Smooth muscle cell (in vitro differentiated cells): ENCODE data around the gene GUCY1A2. TPM values are rescaled to one million over a fixed set of nuclear protein-coding genes. Genes with fewer than 3 reads are reported as not detected.
A peak's percentile ranks its signal among the peaks of the same experiment; 100 is the strongest.

Source experiments
- DNase-seq: peaks from one replicate; lab custom pipeline; 2025; ENCODE audit not compliant: unreplicated experiment; lab: John Stamatoyannopoulos, UW
- H2AFZ ChIP-seq: fragments of 200-600 bp; sonication (generic); 2 replicates; pipeline ENCODE4 v1.6.0; 2016; ENCODE audit warnings: antibody characterized with exemption, low read depth, mild to moderate bottlenecking
- H3F3A ChIP-seq: fragments of 200-600 bp; sonication (generic); 2 replicates; pipeline ENCODE4 v1.6.0; 2017; ENCODE audit warnings: antibody characterized with exemption, low read depth
- H3K27ac ChIP-seq: fragments of 200-600 bp; sonication (generic); 2 replicates; pipeline ENCODE4 v1.5.1; 2016; ENCODE audit warnings: low read depth, mild to moderate bottlenecking
- H3K27me3 ChIP-seq: fragments of 200-600 bp; sonication (generic); 2 replicates; pipeline ENCODE4 v1.6.1; 2016; ENCODE audit warnings: low read depth, mild to moderate bottlenecking
- H3K36me3 ChIP-seq: fragments of 200-600 bp; sonication (generic); 2 replicates; pipeline ENCODE4 v1.5.1; 2016; ENCODE audit warnings: low read depth
- H3K4me1 ChIP-seq: fragments of 200-600 bp; sonication (generic); 2 replicates; pipeline ENCODE4 v1.5.1; 2016; ENCODE audit warnings: low read depth
- H3K4me2 ChIP-seq: fragments of 200-600 bp; sonication (generic); 2 replicates; pipeline ENCODE4 v1.6.0; 2016; ENCODE audit warnings: mild to moderate bottlenecking
- H3K4me3 ChIP-seq: fragments of 200-600 bp; sonication (generic); 2 replicates; pipeline ENCODE4 v1.5.1; 2016; ENCODE audit warnings: mild to moderate bottlenecking
- H3K79me2 ChIP-seq: fragments of 200-600 bp; sonication (generic); 2 replicates; pipeline ENCODE4 v1.6.0; 2016; ENCODE audit warnings: low read depth, mild to moderate bottlenecking
- H3K9ac ChIP-seq: fragments of 200-600 bp; sonication (generic); 2 replicates; pipeline ENCODE4 v1.6.0; 2016; ENCODE audit warnings: low read depth
- H3K9me3 ChIP-seq: fragments of 200-600 bp; sonication (generic); replicated peaks from 2 replicates; pipeline ENCODE4 v1.5.1; 2016; ENCODE audit warnings: low read depth
- H4K20me1 ChIP-seq: fragments of 200-600 bp; sonication (generic); 2 replicates; pipeline ENCODE4 v1.6.0; 2016; ENCODE audit warnings: low read depth
- CTCF ChIP-seq: fragments of 200-600 bp; sonication (generic); IDR thresholded peaks from 2 replicates; pipeline ENCODE4 v1.5.1; 2017; ENCODE audit warnings: borderline replicate concordance, mild to moderate bottlenecking, antibody characterized with exemption; ENCODE audit not compliant: insufficient read depth, poor library complexity, severe bottlenecking
- WGBS: methylation state at CpG from one replicate; pipeline ENCODE4 v1.1.7; 2016; ENCODE audit warnings: low lambda C conversion rate; 5-methylcytosine and 5-hydroxymethylcytosine counted together
- polyA plus RNA-seq: library from polyadenylated mRNA; unstranded; fragments of >200 nt; fragmentation: Nextera tagmentation; extraction: Ambion mirVana; gene quantifications from 2 replicates; pipeline ENCODE4 v1.2.1, GENCODE V29; 2016
- total RNA-seq: library from RNA; depleted of rRNA; stranded (reverse); fragments of >200 nt; gene quantifications from 2 replicates; pipeline ENCODE4 v1.2.3, GENCODE V29; 2014

Gene GUCY1A2
- total and polyA plus RNA-seq, 2 experiments from 2014 or later = 0.08 to 1.1 TPM

- Histone ChIP-seq H3K36me3 (no peaks in the 10 kb centered on the region), H3K27me3 (no peaks in the 10 kb centered on the region), H3K9me3 (no peaks in the 10 kb centered on the region), H3K79me2 (no peaks in the 10 kb centered on the region), H3K4me3 (no peak overlapping the region), H3K27ac (peak overlapping the region; percentile 73), H3K4me1 (peaks cover 25% of the 10 kb centered on the region), H4K20me1 (no peaks in the 10 kb centered on the region), H2AFZ (peak overlapping the region; percentile 5), H3K9ac (no peak overlapping the region), H3K4me2 (peak overlapping the region; percentile 71), H3F3A (peaks cover 5% of the 10 kb centered on the region)
- 0% methylated on average over 1 of the region's 1 CpG for WGBS
- TF ChIP-seq CTCF = no peak
- DNase-seq = no peak
Observed at GRCh38 chr11:106961048-106961447, 57.2 kb downstream of the GUCY1A2 start.

- peak overlapping the region; percentile 26 for H3K9ac ChIP-seq
- H3K79me2 ChIP-seq = no peaks in the 10 kb centered on the region
- WGBS = 33% methylated on average over 1 of the region's 1 CpG
- DNase-seq = no peak
- H3K27ac ChIP-seq = peak overlapping the region; percentile 73
- peak overlapping the region; percentile 83 for H2AFZ ChIP-seq
- peak overlapping the region; percentile 71 for H3K4me2 ChIP-seq
- TF ChIP-seq CTCF = no peak
- no peaks in the 10 kb centered on the region for H3K27me3 ChIP-seq
- no peaks in the 10 kb centered on the region for H4K20me1 ChIP-seq
- H3K4me3 ChIP-seq = no peak overlapping the region
- no peaks in the 10 kb centered on the region for H3K9me3 ChIP-seq
- no peaks in the 10 kb centered on the region for H3K36me3 ChIP-seq
- H3K4me1 ChIP-seq = peaks cover 25% of the 10 kb centered on the region
- H3F3A ChIP-seq = peaks cover 5% of the 10 kb centered on the region
Observed at GRCh38 chr11:106959800-106960199, 58.5 kb downstream of the GUCY1A2 start.

GRCh38 chr11:106959386-106959785 lies 58.9 kb downstream of the GUCY1A2 start:
- Histone ChIP-seq H3K79me2 (no peaks in the 10 kb centered on the region), H3K9ac (peak overlapping the region; percentile 26), H4K20me1 (no peaks in the 10 kb centered on the region), H2AFZ (peak overlapping the region; percentile 83), H3K27me3 (no peaks in the 10 kb centered on the region), H3K4me3 (no peak overlapping the region), H3K4me1 (peaks cover 25% of the 10 kb centered on the region), H3K27ac (peak overlapping the region; percentile 73), H3K9me3 (no peaks in the 10 kb centered on the region), H3K4me2 (peak overlapping the region; percentile 71), H3F3A (peaks cover 5% of the 10 kb centered on the region), H3K36me3 (no peaks in the 10 kb centered on the region)
- no peak for DNase-seq
- TF ChIP-seq CTCF = no peak
- WGBS = 92% methylated on average over 3 of the region's 3 CpGs

GRCh38 chr11:106958517-106959248 lies 59.6 kb downstream of the GUCY1A2 start:
- peak overlapping the region; percentile 73 for H3K27ac ChIP-seq
- 75% methylated on average over 7 of the region's 7 CpGs for WGBS
- TF ChIP-seq CTCF = no peak
- H3K4me2 ChIP-seq = no peak overlapping the region
- H3K79me2 ChIP-seq = no peaks in the 10 kb centered on the region
- H3K27me3 ChIP-seq = no peaks in the 10 kb centered on the region
- H3K36me3 ChIP-seq = no peaks in the 10 kb centered on the region
- H4K20me1 ChIP-seq = no peaks in the 10 kb centered on the region
- H3K9ac ChIP-seq = no peak overlapping the region
- peaks cover 25% of the 10 kb centered on the region for H3K4me1 ChIP-seq
- H3K4me3 ChIP-seq = no peak overlapping the region
- DNase-seq = no peak
- H3F3A ChIP-seq = peaks cover 5% of the 10 kb centered on the region
- no peaks in the 10 kb centered on the region for H3K9me3 ChIP-seq
- no peak overlapping the region for H2AFZ ChIP-seq
